GM12878 (cell line): ENCODE results near the gene MRPL2. TPM values are rescaled to one million over a fixed set of nuclear protein-coding genes. Genes with fewer than 3 reads are reported as not detected.
"Not testable (repeated sequence)": the region's sequence is repeated elsewhere in the genome, so short reads cannot be mapped to it uniquely, and the experiment has no call there.

Experiments
- ATAC-seq: fragments of 200-7000 bp; cut with Tn5 transposase; 3 replicates; pipeline ENCODE4 v1.9.1; 2020; ENCODE audit warnings: mild to moderate bottlenecking, moderate library complexity
- BruUV-seq: library from RNA; stranded (reverse); fragments of 400-500 nt; replicated peaks from 2 replicates; lab custom pipeline; 2021; lab: Mats Ljungman, UMichigan
- CTCF ChIA-PET: fragments of 300-600 bp; sonication (Branson Sonifier 250); formaldehyde crosslinking; extraction: SDS; loops from one replicate; lab custom pipeline; 2021; ENCODE audit warnings: inconsistent platforms; lab: Yijun Ruan, JAX
- POLR2A ChIA-PET: fragments of 350-600 bp; formaldehyde crosslinking; extraction: SDS; loops from one replicate; lab custom pipeline; 2021; ENCODE audit warnings: inconsistent platforms; lab: Charles Lee
- RAD21 ChIA-PET: fragments of 300-600 bp; sonication (Branson Sonifier 250); formaldehyde crosslinking; loops from one replicate; lab custom pipeline; 2023; ENCODE audit warnings: antibody characterized with exemption; ENCODE audit not compliant: unreplicated experiment; lab: Charles Lee
- SMC1A ChIA-PET: fragments of 300-600 bp; sonication (Branson Sonifier 250); formaldehyde crosslinking; loops from one replicate; lab custom pipeline; 2023; ENCODE audit not compliant: unreplicated experiment, uncharacterized antibody; lab: Charles Lee
- DNase-seq: peaks from one replicate; pipeline ENCODE4 v3.0.0-alpha.2; 2011; ENCODE audit warnings: low read depth, low spot score
- FAIRE-seq: peaks from 3 replicates; lab custom pipeline; 2011; peaks lifted over from hg19 to GRCh38; lab: Jason Lieb, UNC
- H2AFZ ChIP-seq: 2 replicates; pipeline ENCODE4 v1.6.0; 2011; ENCODE audit warnings: low read depth, low read length, control low read depth; ENCODE audit not compliant: control insufficient read depth
- H3K27ac ChIP-seq: 2 replicates; pipeline ENCODE4 v1.5.1; 2011; ENCODE audit warnings: control low read depth; ENCODE audit not compliant: control insufficient read depth, insufficient read depth
- H3K27me3 ChIP-seq, 2 experiments: replicated peaks in 1 of 2; 2 replicates each; pipeline versions ENCODE4 v1.6.0 to v1.6.1; 2011; ENCODE audit warnings: low read length in 1 of 2; ENCODE audit not compliant: control insufficient read depth in 2 of 2, insufficient read depth in 2 of 2
- H3K36me3 ChIP-seq, 2 experiments: 2 replicates each; pipeline ENCODE4 v1.5.1; 2011; ENCODE audit warnings: low read length in 1 of 2; ENCODE audit not compliant: control insufficient read depth in 2 of 2, insufficient read depth in 2 of 2
- H3K4me1 ChIP-seq: 2 replicates; pipeline ENCODE4 v1.6.1; 2011; ENCODE audit warnings: mild to moderate bottlenecking, low read length, moderate library complexity, mixed read lengths; ENCODE audit not compliant: control insufficient read depth, insufficient read depth
- H3K4me2 ChIP-seq: 2 replicates; pipeline ENCODE4 v1.6.0; 2011; ENCODE audit warnings: control low read depth; ENCODE audit not compliant: control insufficient read depth, insufficient read depth
- H3K4me3 ChIP-seq: fragments of 200-600 bp; sonication (generic); 2 replicates; pipeline ENCODE4 v1.5.1; 2016
- H3K79me2 ChIP-seq: 2 replicates; pipeline ENCODE4 v1.6.0; 2011; ENCODE audit warnings: low read length; ENCODE audit not compliant: control insufficient read depth, insufficient read depth
- H3K9ac ChIP-seq: 2 replicates; pipeline ENCODE4 v1.8.0; 2011; ENCODE audit warnings: low read length, control low read depth, mixed read lengths; ENCODE audit not compliant: control insufficient read depth, insufficient read depth
- H3K9me3 ChIP-seq: replicated peaks from 3 replicates; pipeline ENCODE4 v1.5.1; 2011; ENCODE audit warnings: mild to moderate bottlenecking, low read length; ENCODE audit not compliant: control insufficient read depth, insufficient read depth
- H4K20me1 ChIP-seq: 2 replicates; pipeline ENCODE4 v1.6.0; 2011; ENCODE audit not compliant: control insufficient read depth, insufficient read depth
- BRCA1 ChIP-seq: IDR thresholded peaks from 2 replicates; pipeline ENCODE4 v1.6.1; 2011; ENCODE audit warnings: low read depth, low read length, improper control_type of control experiment
- HDAC2 ChIP-seq: fragments of 200-600 bp; sonication (generic); IDR thresholded peaks from 2 replicates; pipeline ENCODE4 v1.6.1; 2017
- PAX8 ChIP-seq: fragments of 450-650 bp; IDR thresholded peaks from 2 replicates; pipeline ENCODE4 v1.6.1; 2017; ENCODE audit warnings: mild to moderate bottlenecking, moderate library complexity
- POLR2AphosphoS5 ChIP-seq: IDR thresholded peaks from 2 replicates; pipeline ENCODE4 v1.6.1; 2011; ENCODE audit warnings: mild to moderate bottlenecking, low read length, inconsistent platforms
- RCOR1 ChIP-seq: conservative IDR thresholded peaks from 2 replicates; pipeline ENCODE4 v1.6.1; 2012; ENCODE audit warnings: low read depth, low read length, improper control_type of control experiment
- WGBS: methylation state at CpG from one replicate; pipeline ENCODE4 v1.1.6; 2016; ENCODE audit warnings: low lambda C conversion rate; ENCODE audit not compliant: insufficient replicate concordance, insufficient coverage; ENCODE audit errors: missing lambda C conversion rate; 5-methylcytosine and 5-hydroxymethylcytosine counted together
- in situ Hi-C: fragments of 300-500 bp; cut with MboI; formaldehyde crosslinking; loops from 9 replicates; pipeline ENCODE4 v1.14.3; 2018; ENCODE audit warnings: mixed read lengths
- intact Hi-C: fragments of 100-400 bp; cut with micrococcal nuclease; formaldehyde crosslinking; loops from one replicate; pipeline ENCODE4 v1.14.2; 2022; ENCODE audit not compliant: unreplicated experiment
- polyA plus RNA-seq, 11 experiments: library from polyadenylated mRNA; depleted of rRNA in 4 of 11; unstranded in 6 of 11; stranded (reverse) in 5 of 11; fragments of >200 nt; fragmentation: Nextera tagmentation in 4 of 11; fragmentation: Illumina TruSeq in 1 of 11; extraction: Ambion mirVana in 4 of 11; extraction: Trizol in 1 of 11; gene quantifications; 1 replicate in 1 of 11; 2 replicates in 10 of 11; pipeline versions ENCODE4 v1.2.1 to v1.2.3, GENCODE V29; 2011 to 2016; ENCODE audit warnings: inconsistent platforms in 2 of 11, missing spikeins in 2 of 11, low read depth in 1 of 11
- total RNA-seq, 4 experiments: library from RNA; depleted of rRNA in 3 of 4; stranded (reverse); fragments of >200 nt in 3 of 4; fragmentation: Illumina TruSeq in 1 of 4; extraction: Trizol in 1 of 4; gene quantifications; 2 replicates each; pipeline versions ENCODE4 v1.2.1 to v1.2.3, GENCODE V29; 2013 to 2021

Gene MRPL2
- total and polyA plus RNA-seq, 10 of the 15 experiments (the other 5 are each of a cell fraction or from before 2014, with no cell fraction given) = 29.7 to 125 (median 50.2) TPM

DNA sequence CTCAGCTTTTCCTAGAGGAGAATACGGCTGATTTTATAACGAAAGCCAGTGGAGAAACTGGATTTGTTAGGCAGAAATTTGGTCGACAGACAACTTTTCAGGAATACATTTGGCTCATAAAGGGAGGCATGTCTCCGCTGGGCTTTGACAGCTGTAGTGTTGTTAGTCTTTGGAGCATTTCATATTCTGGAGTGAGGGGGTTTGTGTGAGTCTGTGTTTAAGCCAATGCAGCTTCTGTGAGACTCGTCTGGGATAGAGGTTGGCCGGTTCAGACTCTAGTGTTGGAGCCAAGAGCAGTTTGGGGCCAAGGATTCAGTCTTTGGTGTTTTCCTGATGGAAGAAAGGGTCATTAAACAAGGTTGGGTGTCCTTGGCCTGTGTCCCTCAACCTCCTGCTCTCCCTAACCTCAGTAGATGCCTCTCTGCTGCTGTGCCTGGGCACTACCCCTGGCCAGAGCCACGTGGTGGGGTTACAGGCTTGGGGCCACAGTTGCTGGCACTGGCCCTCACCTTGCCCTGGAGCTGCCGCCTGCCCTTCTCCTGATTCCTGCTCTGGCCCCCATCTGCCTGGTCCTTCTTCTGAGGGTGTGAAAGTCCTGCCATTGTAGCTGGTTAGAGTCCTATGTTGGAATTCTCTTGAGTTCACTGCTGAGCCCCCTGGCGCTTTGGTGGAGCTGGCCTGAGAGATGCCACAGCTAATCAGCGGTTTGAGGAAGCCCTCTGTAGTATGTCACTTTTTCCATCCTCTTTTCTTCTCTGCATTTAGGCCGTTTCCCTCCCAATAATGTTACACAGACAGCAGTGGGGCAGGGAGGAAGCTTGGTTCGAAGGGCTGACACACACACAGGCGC lies 23.8 kb upstream of the MRPL2 start:
- Histone ChIP-seq H3K4me2 (no peak overlapping the region), H3K79me2 (no peaks in the 10 kb centered on the region), H3K36me3 (no peaks in the 10 kb centered on the region), H2AFZ (no peak overlapping the region), H3K9ac (no peak overlapping the region), H3K4me3 (no peak overlapping the region), H3K9me3 (no peaks in the 10 kb centered on the region), H3K27ac (no peak overlapping the region), H4K20me1 (no peaks in the 10 kb centered on the region), H3K27me3 (no peaks in the 10 kb centered on the region; a peak in 2 of 4 replicates), H3K4me1 (peaks cover 12% of the 10 kb centered on the region)
- no peak for DNase-seq
- ChIA-PET SMC1A (interaction anchor here (0.7 kb wide), 1 partner anchor 61 kb away, joined by 3 read pairs; no protein-coding TSS in a partner anchor), CTCF (no interaction called here), POLR2A (interaction anchor here (0.5 to 1.6 kb wide), 3 partner anchors 13 to 352 kb away, joined by 3 to 4 read pairs (median 4); no protein-coding TSS in a partner anchor), RAD21 (no interaction called here)
- in situ Hi-C loops (no loop called here), intact Hi-C loops (no loop called here)
- no TSS peak for BruUV-seq
- WGBS = 43% methylated on average over 13 of the region's 13 CpGs
- FAIRE-seq = no peak
- TF ChIP-seq RCOR1 (no peak), BRCA1 (no peak), HDAC2 (no peak), POLR2AphosphoS5 (no peak), PAX8 (no peak)
- ATAC-seq = no peak

DNA sequence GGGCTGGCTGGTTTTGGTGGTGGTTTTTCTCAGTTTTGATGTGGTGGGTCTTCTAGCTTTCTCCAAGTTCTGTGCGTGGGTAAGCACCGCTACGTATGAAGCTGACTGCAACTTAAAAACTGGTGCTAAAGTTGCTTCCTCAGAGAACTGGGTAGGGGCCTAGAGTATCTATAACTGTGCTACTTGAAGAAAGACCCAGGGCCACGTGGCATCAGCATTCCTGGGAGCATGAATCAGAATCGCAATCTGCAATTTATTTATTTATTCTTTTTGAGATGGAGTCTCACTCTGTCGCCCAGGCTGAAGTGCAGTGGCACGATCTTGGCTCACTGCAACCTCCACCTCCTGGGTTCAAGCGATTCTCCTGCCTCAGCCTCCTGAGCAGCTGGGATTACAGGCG lies 22.7 kb upstream of the MRPL2 start:
- CTCF ChIA-PET, FAIRE-seq: not testable (repeated sequence)
- WGBS = 33% methylated on average over 9 of the region's 9 CpGs

More for the DNA sequence above, 22.7 kb upstream of the MRPL2 start:
- H3K36me3 ChIP-seq, in situ Hi-C loops, H3K27me3 ChIP-seq, H3K4me2 ChIP-seq, H2AFZ ChIP-seq, H3K9ac ChIP-seq, ATAC-seq, H3K27ac ChIP-seq, H3K79me2 ChIP-seq, intact Hi-C loops, H3K9me3 ChIP-seq, DNase-seq, BruUV-seq, RAD21 ChIA-PET, H4K20me1 ChIP-seq, H3K4me3 ChIP-seq: not testable (repeated sequence)
- ChIA-PET SMC1A (interaction anchor here (0.6 kb wide), 1 partner anchor 17 kb away, joined by 3 read pairs; no protein-coding TSS in a partner anchor), POLR2A (interaction anchor here (0.5 to 1.2 kb wide), 2 partner anchors 27 to 351 kb away, joined by 3 to 4 read pairs; no protein-coding TSS in a partner anchor)
- H3K4me1 ChIP-seq = peaks cover 12% of the 10 kb centered on the region
